ENCODE results near the gene B4GALT5.

GRCh38 chr20:49691818-49692568 is 21.7 kb downstream of the B4GALT5 start:
- TF ChIP-seq CTCF (conservative IDR thresholded peaks at IDR 0.05 in 1 of 2, IDR thresholded peaks at IDR 0.05 in 1 of 2; ENCODE audit: low read depth in 1 of 2, low read length in 2 of 2) (no peak), EZH2 (IDR thresholded peaks at IDR 0.05; ENCODE audit: low read length, missing control alignments) (no peak)

All from fibroblast of lung (primary cell).